IMR-90 (cell line): ENCODE results near the gene RNF19B. TPM values are rescaled to one million over a fixed set of nuclear protein-coding genes. Genes with fewer than 3 reads are reported as not detected.
A peak's percentile ranks its signal among the peaks of the same experiment; 100 is the strongest.

ENCODE experiments used
- ATAC-seq: fragments of 200-7000 bp; cut with Tn5 transposase; 2 replicates; pipeline ENCODE4 v1.9.1; 2020; ENCODE audit warnings: low read depth, mild to moderate bottlenecking, moderate library complexity
- BruUV-seq: library from RNA; stranded (reverse); fragments of 400-500 nt; replicated peaks from 2 replicates; lab custom pipeline; 2021; lab: Mats Ljungman, UMichigan
- CTCF ChIA-PET: fragments of 300-600 bp; formaldehyde crosslinking; extraction: SDS; loops from one replicate; lab custom pipeline; 2021; ENCODE audit warnings: antibody characterized with exemption; lab: Yijun Ruan, JAX
- POLR2A ChIA-PET: fragments of 300-600 bp; sonication (Branson Sonifier 250); formaldehyde crosslinking; loops from one replicate; lab custom pipeline; 2022; ENCODE audit warnings: antibody characterized with exemption; ENCODE audit not compliant: unreplicated experiment; lab: Charles Lee
- DNase-seq: peaks from one replicate; pipeline ENCODE4 v3.0.0; 2013
- H2AFZ ChIP-seq: replicated peaks from 2 replicates; pipeline ENCODE3; 2013; ENCODE audit warnings: low read length, mild to moderate bottlenecking; ENCODE audit not compliant: poor library complexity
- H2AK5ac ChIP-seq: 2 replicates; pipeline ENCODE4 v1.6.1; 2013; ENCODE audit warnings: low read depth, low read length, inconsistent platforms
- H2AK9ac ChIP-seq: replicated peaks from 2 replicates; pipeline ENCODE3; 2013; ENCODE audit warnings: mild to moderate bottlenecking, low read depth, low read length, moderate library complexity; ENCODE audit not compliant: poor library complexity
- H2BK120ac ChIP-seq: 2 replicates; pipeline ENCODE4 v1.6.1; 2013; ENCODE audit warnings: low read depth, low read length, inconsistent platforms
- H2BK15ac ChIP-seq: 3 replicates; pipeline ENCODE4 v1.6.1; 2013; ENCODE audit warnings: low read depth, low read length, inconsistent platforms
- H2BK20ac ChIP-seq: 2 replicates; pipeline ENCODE4 v1.6.1; 2013; ENCODE audit warnings: low read depth, mild to moderate bottlenecking, inconsistent platforms, low read length, moderate library complexity
- H2BK5ac ChIP-seq: 2 replicates; pipeline ENCODE4 v1.6.1; 2013; ENCODE audit warnings: mild to moderate bottlenecking, low read depth, low read length, inconsistent platforms; ENCODE audit not compliant: poor library complexity, severe bottlenecking
- H3K14ac ChIP-seq: replicated peaks from 2 replicates; pipeline ENCODE4 v1.6.1; 2013; ENCODE audit warnings: low read depth, low read length, inconsistent platforms
- H3K18ac ChIP-seq: 2 replicates; pipeline ENCODE4 v1.6.1; 2013; ENCODE audit warnings: low read depth, low read length, control low read depth
- H3K23ac ChIP-seq: 2 replicates; pipeline ENCODE4 v1.6.1; 2013; ENCODE audit warnings: low read depth, low read length, inconsistent platforms
- H3K27ac ChIP-seq: 2 replicates; pipeline ENCODE4 v1.5.1; 2013; ENCODE audit warnings: mild to moderate bottlenecking, control low read depth, low read length; ENCODE audit not compliant: insufficient read depth
- H3K27me3 ChIP-seq: 2 replicates; pipeline ENCODE4 v1.6.1; 2013; ENCODE audit warnings: low read length; ENCODE audit not compliant: control insufficient read depth, insufficient read depth
- H3K36me3 ChIP-seq: 2 replicates; pipeline ENCODE4 v1.6.1; 2013; ENCODE audit warnings: low read length, mixed read lengths; ENCODE audit not compliant: control insufficient read depth, insufficient read depth
- H3K4ac ChIP-seq: 2 replicates; pipeline ENCODE4 v1.6.1; 2013; ENCODE audit warnings: low read depth, low read length, inconsistent platforms
- H3K4me1 ChIP-seq: 2 replicates; pipeline ENCODE4 v1.6.1; 2013; ENCODE audit warnings: low read length, mixed read lengths; ENCODE audit not compliant: control insufficient read depth, insufficient read depth
- H3K4me2 ChIP-seq: 2 replicates; pipeline ENCODE4 v1.6.1; 2013; ENCODE audit warnings: low read depth, mild to moderate bottlenecking, control low read depth, low read length, moderate library complexity
- H3K4me3 ChIP-seq: 2 replicates; pipeline ENCODE4 v1.5.1; 2013; ENCODE audit warnings: low read depth, mild to moderate bottlenecking, control low read depth, low read length, moderate library complexity; ENCODE audit not compliant: insufficient read depth
- H3K56ac ChIP-seq: 2 replicates; pipeline ENCODE4 v1.6.1; 2013; ENCODE audit warnings: low read length, inconsistent platforms; ENCODE audit not compliant: insufficient read depth; ENCODE audit errors: extremely low read depth
- H3K79me1 ChIP-seq, 2 experiments: 2 replicates each; pipeline ENCODE4 v1.6.1; 2013; ENCODE audit warnings: low read length in 2 of 2, inconsistent platforms in 1 of 2, low read depth in 1 of 2
- H3K9ac ChIP-seq: 2 replicates; pipeline ENCODE4 v1.6.1; 2013; ENCODE audit warnings: low read depth, low read length, control low read depth
- H3K9me1 ChIP-seq: 2 replicates; pipeline ENCODE4 v1.6.1; 2013; ENCODE audit warnings: low read length, inconsistent platforms; ENCODE audit not compliant: insufficient read depth
- H3K9me3 ChIP-seq: 2 replicates; pipeline ENCODE4 v1.6.1; 2013; ENCODE audit warnings: low read length; ENCODE audit not compliant: control insufficient read depth, insufficient read depth
- H4K20me1 ChIP-seq: 2 replicates; pipeline ENCODE4 v1.6.1; 2013; ENCODE audit warnings: low read length, inconsistent platforms; ENCODE audit not compliant: insufficient read depth
- H4K5ac ChIP-seq: 2 replicates; pipeline ENCODE4 v1.6.1; 2013; ENCODE audit warnings: mild to moderate bottlenecking, low read depth, low read length, control low read depth
- H4K8ac ChIP-seq, 2 experiments: 2 replicates each; pipeline ENCODE4 v1.6.1; 2013; ENCODE audit warnings: low read depth in 2 of 2, low read length in 2 of 2, control low read depth in 1 of 2, inconsistent platforms in 1 of 2
- H4K91ac ChIP-seq: 2 replicates; pipeline ENCODE4 v1.6.1; 2013; ENCODE audit warnings: low read depth, low read length, inconsistent platforms; ENCODE audit not compliant: insufficient read depth
- BHLHE40 ChIP-seq: fragments of 150-350 bp; IDR thresholded peaks from 2 replicates; pipeline ENCODE4 v1.6.1; 2016; ENCODE audit warnings: mild to moderate bottlenecking, low read depth, low read length
- CEBPB ChIP-seq: IDR thresholded peaks from 2 replicates; pipeline ENCODE4 v1.6.1; 2012; ENCODE audit warnings: low read depth, low read length, improper control_type of control experiment
- CHD1 ChIP-seq: IDR thresholded peaks from 2 replicates; pipeline ENCODE4 v1.6.1; 2012; ENCODE audit warnings: low read depth, low read length, improper control_type of control experiment
- FOS ChIP-seq: fragments of 150-350 bp; IDR thresholded peaks from 2 replicates; pipeline ENCODE4 v1.6.1; 2016; ENCODE audit warnings: low read depth, low read length
- MAFK ChIP-seq: IDR thresholded peaks from 2 replicates; pipeline ENCODE4 v1.6.1; 2012; ENCODE audit warnings: low read depth, low read length, improper control_type of control experiment
- MAZ ChIP-seq: IDR thresholded peaks from 2 replicates; pipeline ENCODE4 v1.6.1; 2012; ENCODE audit warnings: low read depth, mild to moderate bottlenecking, low read length, improper control_type of control experiment, moderate library complexity, borderline replicate concordance
- MXI1 ChIP-seq: IDR thresholded peaks from 2 replicates; pipeline ENCODE4 v1.6.1; 2012; ENCODE audit warnings: low read depth, mild to moderate bottlenecking, low read length, moderate library complexity, borderline replicate concordance
- POLR2A ChIP-seq: IDR thresholded peaks from 2 replicates; pipeline ENCODE4 v1.6.1; 2012; ENCODE audit warnings: mild to moderate bottlenecking, low read depth, low read length
- RAD21 ChIP-seq: IDR thresholded peaks from 2 replicates; pipeline ENCODE4 v1.6.1; 2012; ENCODE audit warnings: low read length, improper control_type of control experiment
- RFX5 ChIP-seq: IDR thresholded peaks from 2 replicates; pipeline ENCODE4 v1.8.0; 2012; ENCODE audit warnings: low read depth, mild to moderate bottlenecking, low read length, moderate library complexity
- SMC3 ChIP-seq: fragments of 150-350 bp; IDR thresholded peaks from 2 replicates; pipeline ENCODE4 v1.6.1; 2016; ENCODE audit warnings: low read depth, mild to moderate bottlenecking, antibody characterized with exemption, low read length, moderate library complexity
- WGBS, 2 experiments: methylation state at CpG; one replicate each; pipeline versions ENCODE4 v1.1.5 to v1.1.7; 2013; ENCODE audit warnings: missing lambda C conversion rate in 2 of 2; ENCODE audit not compliant: insufficient read length in 1 of 2; ENCODE audit errors: extremely low coverage in 2 of 2; 5-methylcytosine and 5-hydroxymethylcytosine counted together
- dilution Hi-C: fragments of 300-500 bp; cut with HindIII; formaldehyde crosslinking; loops from one replicate; pipeline ENCODE4 v1.14.3; 2018; ENCODE audit warnings: low sequenced_read_pairs; ENCODE audit not compliant: unreplicated experiment
- in situ Hi-C: fragments of 300-500 bp; cut with MboI; formaldehyde crosslinking; loops from 3 replicates; pipeline ENCODE4 v1.14.3; 2019; ENCODE audit warnings: low sequenced_read_pairs, inconsistent platforms, mixed read lengths
- intact Hi-C: fragments of 100-400 bp; cut with micrococcal nuclease; formaldehyde crosslinking; loops from 2 replicates; pipeline ENCODE4 v1.10.0; 2022
- polyA plus RNA-seq, 3 experiments: library from polyadenylated mRNA; depleted of rRNA; stranded (reverse); fragments of >200 nt; gene quantifications; 2 replicates each; pipeline ENCODE4 v1.2.3, GENCODE V29; 2012; ENCODE audit warnings: low replicate concordance in 1 of 3
- total RNA-seq: library from RNA; depleted of rRNA; stranded (reverse); fragments of >200 nt; gene quantifications from 2 replicates; pipeline ENCODE4 v1.2.3, GENCODE V29; 2012
- TF ChIP-seq, protein P1 (sequence below): fragments of 150-350 bp; IDR thresholded peaks from 2 replicates; pipeline ENCODE4 v1.6.1; 2016; ENCODE audit warnings: low read depth, mild to moderate bottlenecking, low read length, moderate library complexity, borderline replicate concordance
- TF ChIP-seq, protein P2 (sequence below): fragments of 150-350 bp; IDR thresholded peaks from 2 replicates; pipeline ENCODE4 v1.6.1; 2017; ENCODE audit warnings: mild to moderate bottlenecking, antibody characterized with exemption, low read length, low read depth
- TF ChIP-seq, protein P3 (sequence below): conservative IDR thresholded peaks from 2 replicates; pipeline ENCODE4 v1.5.1; 2012; ENCODE audit warnings: mild to moderate bottlenecking, low read depth, low read length, improper control_type of control experiment

Gene RNF19B
- total and polyA plus RNA-seq, 2 of the 4 experiments (the other 2 are of a cell fraction): 10.0 to 11.6 TPM

DNA sequence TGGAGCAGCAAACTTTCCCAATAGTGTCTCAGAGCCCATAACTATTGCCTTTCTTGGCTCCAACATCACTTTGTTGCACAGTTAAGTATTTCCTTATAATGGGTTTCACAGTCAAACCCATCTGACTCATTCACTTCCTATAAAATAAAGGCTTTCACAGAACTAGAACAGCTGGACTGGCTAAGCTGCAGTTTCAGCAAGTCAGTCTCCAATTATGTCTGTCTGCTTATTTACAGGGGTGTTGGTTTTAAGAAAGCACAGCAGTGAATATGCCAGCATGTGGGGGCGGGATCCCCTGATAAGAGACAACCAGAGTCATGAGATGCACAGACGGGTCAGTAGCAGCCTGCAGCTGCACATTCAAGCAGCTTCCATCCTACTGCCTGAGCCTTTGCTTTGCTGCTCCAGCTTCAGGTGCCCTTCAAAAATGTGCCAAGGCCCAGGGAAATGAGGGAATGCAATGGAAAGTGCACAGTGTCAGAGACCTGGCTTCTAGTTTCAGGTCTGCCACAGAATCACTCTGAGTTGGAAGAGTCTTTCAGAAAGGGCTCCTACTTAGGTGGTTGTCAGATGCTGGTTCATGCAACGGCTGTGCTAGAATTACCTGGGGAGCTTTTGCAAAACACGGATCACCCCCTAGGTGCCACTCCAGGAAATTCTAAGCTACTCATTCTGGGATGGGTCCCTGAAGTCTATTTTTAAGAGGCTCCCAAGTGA is 24.8 kb downstream of the RNF19B start:
- DNase-seq (peak; percentile 96), ATAC-seq (peak; percentile 94)
- Histone ChIP-seq H3K4me3 (no peak overlapping the region), H4K20me1 (peaks cover 7% of the 10 kb centered on the region; the same call in 1 of the 2 replicates), H3K23ac (no peak overlapping the region; the same call in 1 of the 2 replicates), H3K36me3 (peaks cover 22% of the 10 kb centered on the region), H2BK20ac (no peak overlapping the region), H3K9me1 (peaks cover 3% of the 10 kb centered on the region; the same call in 1 of the 2 replicates), H3K27ac (no peak overlapping the region), H2BK120ac (no peak overlapping the region), H3K79me1 (peaks cover 3 to 5% of the 10 kb centered on the region in 2 experiments; a peak in 1 of 4 replicates), H2AK9ac (no peak overlapping the region), H2BK5ac (no peak overlapping the region), H4K91ac (no peak overlapping the region), H2AFZ (no peak overlapping the region), H3K4ac (no peak overlapping the region), H3K9ac (no peak overlapping the region), H2AK5ac (no peak overlapping the region), H3K14ac (no peak overlapping the region), H3K18ac (no peak overlapping the region), H4K8ac (peak overlapping the region in 1 of 2 experiments; percentile 11; a peak in 1 of 4 replicates), H3K9me3 (no peaks in the 10 kb centered on the region), H3K4me1 (peaks cover 10% of the 10 kb centered on the region), H3K4me2 (peak overlapping the region; percentile 13; the same call in 1 of the 2 replicates), H2BK15ac (no peak overlapping the region), H3K56ac (no peak overlapping the region), H3K27me3 (no peaks in the 10 kb centered on the region), H4K5ac (no peak overlapping the region)
- intact Hi-C loops: no loop called here
- dilution Hi-C loops: no loop called here
- CTCF ChIA-PET: interaction anchor here (0.8 to 2.7 kb wide), 3 partner anchors 8 to 115 kb away, joined by 3 to 8 read pairs (median 3); no protein-coding TSS in a partner anchor
- WGBS, 2 experiments: no CpG with 5 or more reads among the region's 4 CpGs
- in situ Hi-C loops: loop anchor here (10.0 kb wide), 1 partner anchor 115 kb away; no protein-coding TSS in a partner anchor
- POLR2A ChIA-PET: no interaction called here
- BruUV-seq: no TSS peak
- TF ChIP-seq CEBPB (peak; percentile 68), CHD1 (no peak), MXI1 (no peak), RAD21 (no peak), FOS (peak; percentile 67), BHLHE40 (no peak), RFX5 (no peak), MAZ (no peak), POLR2A (no peak), SMC3 (no peak), MAFK (peak; percentile 35; the same call in 1 of the 2 replicates)
- TF ChIP-seq, protein P1, sequence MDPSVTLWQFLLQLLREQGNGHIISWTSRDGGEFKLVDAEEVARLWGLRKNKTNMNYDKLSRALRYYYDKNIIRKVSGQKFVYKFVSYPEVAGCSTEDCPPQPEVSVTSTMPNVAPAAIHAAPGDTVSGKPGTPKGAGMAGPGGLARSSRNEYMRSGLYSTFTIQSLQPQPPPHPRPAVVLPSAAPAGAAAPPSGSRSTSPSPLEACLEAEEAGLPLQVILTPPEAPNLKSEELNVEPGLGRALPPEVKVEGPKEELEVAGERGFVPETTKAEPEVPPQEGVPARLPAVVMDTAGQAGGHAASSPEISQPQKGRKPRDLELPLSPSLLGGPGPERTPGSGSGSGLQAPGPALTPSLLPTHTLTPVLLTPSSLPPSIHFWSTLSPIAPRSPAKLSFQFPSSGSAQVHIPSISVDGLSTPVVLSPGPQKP: no peak
- TF ChIP-seq, protein P2, sequence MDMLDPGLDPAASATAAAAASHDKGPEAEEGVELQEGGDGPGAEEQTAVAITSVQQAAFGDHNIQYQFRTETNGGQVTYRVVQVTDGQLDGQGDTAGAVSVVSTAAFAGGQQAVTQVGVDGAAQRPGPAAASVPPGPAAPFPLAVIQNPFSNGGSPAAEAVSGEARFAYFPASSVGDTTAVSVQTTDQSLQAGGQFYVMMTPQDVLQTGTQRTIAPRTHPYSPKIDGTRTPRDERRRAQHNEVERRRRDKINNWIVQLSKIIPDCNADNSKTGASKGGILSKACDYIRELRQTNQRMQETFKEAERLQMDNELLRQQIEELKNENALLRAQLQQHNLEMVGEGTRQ: no peak
- TF ChIP-seq, protein P3, sequence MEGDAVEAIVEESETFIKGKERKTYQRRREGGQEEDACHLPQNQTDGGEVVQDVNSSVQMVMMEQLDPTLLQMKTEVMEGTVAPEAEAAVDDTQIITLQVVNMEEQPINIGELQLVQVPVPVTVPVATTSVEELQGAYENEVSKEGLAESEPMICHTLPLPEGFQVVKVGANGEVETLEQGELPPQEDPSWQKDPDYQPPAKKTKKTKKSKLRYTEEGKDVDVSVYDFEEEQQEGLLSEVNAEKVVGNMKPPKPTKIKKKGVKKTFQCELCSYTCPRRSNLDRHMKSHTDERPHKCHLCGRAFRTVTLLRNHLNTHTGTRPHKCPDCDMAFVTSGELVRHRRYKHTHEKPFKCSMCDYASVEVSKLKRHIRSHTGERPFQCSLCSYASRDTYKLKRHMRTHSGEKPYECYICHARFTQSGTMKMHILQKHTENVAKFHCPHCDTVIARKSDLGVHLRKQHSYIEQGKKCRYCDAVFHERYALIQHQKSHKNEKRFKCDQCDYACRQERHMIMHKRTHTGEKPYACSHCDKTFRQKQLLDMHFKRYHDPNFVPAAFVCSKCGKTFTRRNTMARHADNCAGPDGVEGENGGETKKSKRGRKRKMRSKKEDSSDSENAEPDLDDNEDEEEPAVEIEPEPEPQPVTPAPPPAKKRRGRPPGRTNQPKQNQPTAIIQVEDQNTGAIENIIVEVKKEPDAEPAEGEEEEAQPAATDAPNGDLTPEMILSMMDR: no peak
